ENCODE results near the gene ZNF217.
A peak's percentile ranks its signal among the peaks of the same experiment; 100 is the strongest.
"Not testable (repeated sequence)": the region's sequence is repeated elsewhere in the genome, so short reads cannot be mapped to it uniquely, and the experiment has no call there.

Gene ZNF217

GRCh38 chr20:53583660-53584549 is 9.7 kb downstream of the ZNF217 start:
- DNase-seq (ENCODE audit: low read depth): not testable (repeated sequence)

- peak; percentile 88 for DNase-seq (ENCODE audit: low read depth)
Measured at GRCh38 chr20:53582574-53583351, 10.9 kb downstream of the ZNF217 start.

- no peak for DNase-seq (ENCODE audit: low read depth)
Measured at GRCh38 chr20:53582251-53582570, 11.4 kb downstream of the ZNF217 start.

- DNase-seq (ENCODE audit: low read depth): no peak
Measured at GRCh38 chr20:53581444-53582250, 12.0 kb downstream of the ZNF217 start.

- DNase-seq (ENCODE audit: low read depth): no peak
Measured at GRCh38 chr20:53580376-53581111, 13.1 kb downstream of the ZNF217 start.

- DNase-seq (ENCODE audit: low read depth): peak; percentile 68
Measured at GRCh38 chr20:53579581-53580375, 13.9 kb downstream of the ZNF217 start.

- DNase-seq (ENCODE audit: low read depth): no peak
Measured at GRCh38 chr20:53579266-53579580, 14.4 kb downstream of the ZNF217 start.

- peak; percentile 84 for DNase-seq (ENCODE audit: low read depth)
Measured at GRCh38 chr20:53578492-53579222, 15.0 kb downstream of the ZNF217 start.

- no peak for DNase-seq (ENCODE audit: low read depth)
Measured at GRCh38 chr20:53576586-53577318, 16.9 kb downstream of the ZNF217 start.

GRCh38 chr20:53576195-53576580 is 17.5 kb downstream of the ZNF217 start:
- no peak for DNase-seq (ENCODE audit: low read depth)

GRCh38 chr20:53575481-53576194 is 18.0 kb downstream of the ZNF217 start:
- no peak for DNase-seq (ENCODE audit: low read depth)

- DNase-seq (ENCODE audit: low read depth): no peak
Measured at GRCh38 chr20:53574819-53575218, 18.8 kb downstream of the ZNF217 start.

- DNase-seq (ENCODE audit: low read depth): no peak
Measured at GRCh38 chr20:53574259-53574789, 19.3 kb downstream of the ZNF217 start.

GRCh38 chr20:53571555-53572286 is 21.9 kb downstream of the ZNF217 start:
- no peak for DNase-seq (ENCODE audit: low read depth)

GRCh38 chr20:53570446-53571276 is 23.0 kb downstream of the ZNF217 start:
- no peak for DNase-seq (ENCODE audit: low read depth)

- no peak for DNase-seq (ENCODE audit: low read depth)
Measured at GRCh38 chr20:53569606-53570307, 23.9 kb downstream of the ZNF217 start.
